ENCODE data around the gene CTBP1.

Gene CTBP1

DNA sequence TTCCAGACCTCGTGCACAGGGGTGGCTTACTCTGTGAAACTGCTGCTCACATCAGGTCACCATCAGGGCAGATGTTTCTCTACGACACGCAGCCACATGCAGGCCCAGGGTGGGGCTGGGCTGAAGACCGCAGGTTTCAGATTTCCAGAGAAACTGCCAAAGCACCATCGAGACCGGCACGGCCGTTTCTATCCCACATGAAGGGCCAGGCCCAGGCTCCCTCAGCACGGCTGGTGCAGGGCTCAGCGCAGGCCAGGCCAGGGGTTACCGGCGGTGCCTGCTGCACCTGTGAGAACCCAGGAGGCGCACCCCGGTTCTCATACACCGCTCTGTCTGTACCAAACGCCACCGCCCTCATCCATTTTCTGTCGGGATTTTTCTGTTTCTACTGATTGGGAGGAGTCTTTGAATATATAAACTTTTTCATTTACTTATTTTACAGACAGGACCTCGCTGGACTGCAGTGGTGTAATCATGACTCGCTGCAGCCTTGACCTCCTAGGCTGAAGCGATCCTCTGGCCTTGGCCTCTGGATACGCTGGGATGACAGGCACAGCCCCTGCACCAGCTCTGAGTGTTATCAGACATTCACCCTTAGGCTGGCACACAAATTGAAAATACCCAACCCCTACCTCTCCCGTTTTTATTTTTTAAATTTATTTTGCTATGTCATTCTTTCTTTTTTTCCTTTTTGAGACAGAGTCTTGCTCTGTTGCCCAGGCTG is 17.1 kb downstream of the CTBP1 start:
- in situ Hi-C loops (cut with MboI; ENCODE audit: low pct_unique_long_range_greater_than_20kb, low sequenced_read_pairs, unreplicated experiment): no loop called here
- no peak for DNase-seq (ENCODE audit: low spot score)
- TF ChIP-seq, protein P1, sequence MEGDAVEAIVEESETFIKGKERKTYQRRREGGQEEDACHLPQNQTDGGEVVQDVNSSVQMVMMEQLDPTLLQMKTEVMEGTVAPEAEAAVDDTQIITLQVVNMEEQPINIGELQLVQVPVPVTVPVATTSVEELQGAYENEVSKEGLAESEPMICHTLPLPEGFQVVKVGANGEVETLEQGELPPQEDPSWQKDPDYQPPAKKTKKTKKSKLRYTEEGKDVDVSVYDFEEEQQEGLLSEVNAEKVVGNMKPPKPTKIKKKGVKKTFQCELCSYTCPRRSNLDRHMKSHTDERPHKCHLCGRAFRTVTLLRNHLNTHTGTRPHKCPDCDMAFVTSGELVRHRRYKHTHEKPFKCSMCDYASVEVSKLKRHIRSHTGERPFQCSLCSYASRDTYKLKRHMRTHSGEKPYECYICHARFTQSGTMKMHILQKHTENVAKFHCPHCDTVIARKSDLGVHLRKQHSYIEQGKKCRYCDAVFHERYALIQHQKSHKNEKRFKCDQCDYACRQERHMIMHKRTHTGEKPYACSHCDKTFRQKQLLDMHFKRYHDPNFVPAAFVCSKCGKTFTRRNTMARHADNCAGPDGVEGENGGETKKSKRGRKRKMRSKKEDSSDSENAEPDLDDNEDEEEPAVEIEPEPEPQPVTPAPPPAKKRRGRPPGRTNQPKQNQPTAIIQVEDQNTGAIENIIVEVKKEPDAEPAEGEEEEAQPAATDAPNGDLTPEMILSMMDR (IDR thresholded peaks at IDR 0.05; ENCODE audit: extremely low read depth, insufficient read depth, missing control alignments): no peak

DNA sequence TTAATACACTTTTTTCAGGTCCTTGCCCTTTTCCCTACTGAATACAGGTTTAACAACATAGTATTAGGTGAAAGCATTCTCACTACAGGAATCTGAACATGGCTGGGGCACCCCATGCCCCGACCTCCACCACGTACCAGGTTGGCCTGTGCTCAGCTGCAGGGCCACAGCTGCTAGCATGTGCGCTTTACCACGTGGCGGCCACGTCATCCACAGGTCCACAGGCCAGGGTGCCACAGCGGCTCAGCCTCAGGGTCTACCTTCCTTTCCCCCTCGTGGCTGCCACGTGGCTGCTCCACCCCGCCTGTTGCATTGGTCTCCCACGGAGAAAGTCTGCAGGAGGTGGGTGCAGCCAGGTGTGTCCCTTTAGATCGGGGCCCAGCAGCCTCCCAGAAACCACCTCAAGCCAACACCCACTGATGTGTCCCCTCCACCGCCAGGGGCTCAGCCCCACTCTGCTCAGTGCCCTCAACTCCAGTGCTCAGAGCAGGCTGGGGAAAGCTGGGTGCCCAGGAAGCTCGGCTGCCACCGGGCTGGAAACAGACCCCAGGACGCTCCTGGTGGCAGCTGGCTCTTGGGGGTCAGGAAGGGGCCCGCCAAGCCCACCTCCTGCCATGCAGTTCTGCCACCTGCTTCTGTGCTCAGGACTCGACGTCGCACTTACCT is 17.8 kb downstream of the CTBP1 start:
- no peak for DNase-seq (ENCODE audit: low spot score)
- in situ Hi-C loops (cut with MboI; ENCODE audit: low pct_unique_long_range_greater_than_20kb, low sequenced_read_pairs, unreplicated experiment): no loop called here
- TF ChIP-seq, protein P1 (IDR thresholded peaks at IDR 0.05; ENCODE audit: extremely low read depth, insufficient read depth, missing control alignments): no peak

DNA sequence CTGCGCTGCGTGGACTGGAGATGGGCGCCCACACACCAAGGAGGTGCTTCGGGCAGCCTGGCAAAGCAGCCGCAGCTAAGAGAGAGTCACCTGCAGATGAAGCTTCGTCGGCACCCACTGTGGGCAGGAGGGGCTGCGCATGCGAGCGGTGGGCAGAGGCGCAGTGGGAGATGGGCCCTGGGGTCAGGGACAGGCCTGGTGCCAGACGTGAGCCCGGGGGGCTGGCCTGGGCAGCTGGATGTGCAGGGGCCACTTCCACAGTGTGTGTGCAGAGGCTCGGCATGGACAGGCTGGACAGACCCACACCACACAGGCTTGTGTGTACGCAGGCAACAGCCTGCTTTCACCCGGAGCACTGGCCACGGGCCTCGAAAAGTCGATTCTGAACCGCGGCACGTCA is 18.6 kb downstream of the CTBP1 start:
- DNase-seq (ENCODE audit: low spot score): no peak
- TF ChIP-seq, protein P1 (IDR thresholded peaks at IDR 0.05; ENCODE audit: extremely low read depth, insufficient read depth, missing control alignments): no peak
- in situ Hi-C loops (cut with MboI; ENCODE audit: low pct_unique_long_range_greater_than_20kb, low sequenced_read_pairs, unreplicated experiment): no loop called here

DNA sequence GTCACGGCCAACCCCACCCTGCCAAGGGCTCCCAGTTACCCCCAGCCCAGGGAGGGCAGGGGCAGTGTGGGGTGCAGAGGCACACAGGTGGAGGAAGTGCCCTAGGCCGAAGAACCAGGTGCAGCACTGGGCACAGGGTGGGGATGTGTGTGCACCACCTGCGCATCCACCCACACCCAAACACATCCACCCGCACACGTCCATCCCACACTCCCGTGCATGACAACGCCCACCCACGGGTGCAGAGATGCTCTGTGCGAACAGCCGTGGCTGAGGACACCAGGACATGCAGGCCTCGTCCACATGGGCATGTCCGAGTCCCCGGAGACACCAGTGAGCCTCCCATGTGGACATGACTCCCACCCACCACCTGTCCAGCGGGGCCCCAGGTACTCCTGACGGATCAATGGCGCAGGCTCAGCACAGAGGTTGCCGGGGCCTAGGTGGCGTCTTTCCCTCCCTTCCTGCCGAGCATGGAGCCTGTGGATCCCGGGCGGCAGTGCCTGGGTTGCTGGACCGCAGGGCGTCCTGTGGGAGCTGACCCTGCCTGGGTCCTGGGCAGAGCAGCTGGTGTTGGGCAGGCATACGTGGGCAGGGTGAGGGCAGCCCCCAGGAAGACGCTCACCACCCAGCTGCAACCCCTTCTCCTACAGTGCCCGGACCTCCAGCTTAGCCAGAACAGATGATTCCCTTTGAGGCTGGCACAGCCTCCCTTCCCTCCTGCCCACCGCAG is 19.6 kb downstream of the CTBP1 start:
- no peak for DNase-seq (ENCODE audit: low spot score)
- TF ChIP-seq, protein P1 (IDR thresholded peaks at IDR 0.05; ENCODE audit: extremely low read depth, insufficient read depth, missing control alignments): no peak
- in situ Hi-C loops (cut with MboI; ENCODE audit: low pct_unique_long_range_greater_than_20kb, low sequenced_read_pairs, unreplicated experiment): no loop called here

DNA sequence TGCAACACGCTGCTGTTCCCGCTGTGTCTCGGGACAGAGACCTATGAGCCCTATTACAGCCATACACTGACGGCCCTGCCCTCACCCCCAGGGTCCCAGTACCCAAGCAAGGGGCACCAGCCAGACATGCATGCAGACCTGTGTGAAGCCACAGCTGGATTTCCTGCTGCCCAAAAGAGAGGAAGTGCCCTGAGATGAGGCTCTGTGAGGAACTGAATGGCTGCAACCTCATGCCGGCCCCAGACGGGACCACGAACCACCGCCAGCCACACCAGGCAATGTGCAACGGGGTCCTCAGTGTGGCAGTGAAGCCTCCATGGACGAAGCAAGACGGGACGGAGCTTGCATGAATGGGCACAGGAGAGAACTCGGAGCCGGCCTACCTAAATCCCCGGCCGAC is 21.1 kb downstream of the CTBP1 start:
- in situ Hi-C loops (cut with MboI; ENCODE audit: low pct_unique_long_range_greater_than_20kb, low sequenced_read_pairs, unreplicated experiment): no loop called here
- no peak for DNase-seq (ENCODE audit: low spot score)

DNA sequence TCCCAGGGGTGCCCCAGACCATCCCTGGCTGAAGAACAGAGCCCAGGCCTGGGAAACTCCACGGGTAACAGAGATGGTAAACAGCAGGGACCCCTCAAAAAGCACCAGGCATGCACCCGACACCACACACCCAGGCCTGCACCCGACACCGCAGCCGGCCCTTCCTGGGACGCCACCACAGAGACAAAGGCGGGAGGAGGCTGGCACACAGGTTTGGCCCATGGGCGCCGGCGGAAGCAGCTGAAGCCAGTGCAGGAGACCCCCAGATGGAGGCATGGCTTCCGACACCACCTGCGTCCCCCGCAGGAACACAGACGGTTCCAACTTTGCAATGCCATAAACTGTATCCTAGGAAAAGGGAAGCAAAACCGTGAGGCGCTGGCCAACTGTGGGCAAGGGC is 22.3 kb downstream of the CTBP1 start:
- DNase-seq (ENCODE audit: low spot score): no peak
- TF ChIP-seq, protein P1 (IDR thresholded peaks at IDR 0.05; ENCODE audit: extremely low read depth, insufficient read depth, missing control alignments): no peak
- in situ Hi-C loops (cut with MboI; ENCODE audit: low pct_unique_long_range_greater_than_20kb, low sequenced_read_pairs, unreplicated experiment): no loop called here

More for the DNA sequence above, 21.1 kb downstream of the CTBP1 start:
- TF ChIP-seq, protein P1 (IDR thresholded peaks at IDR 0.05; ENCODE audit: extremely low read depth, insufficient read depth, missing control alignments): no peak
